ENCODE data around the gene COG1.

The COG1 gene

GRCh38 chr17:73156887-73157520 is 35.9 kb upstream of the COG1 start:
- peaks cover 4% of the 10 kb centered on the region for H3K4me1 ChIP-seq (ENCODE audit: control insufficient read depth, insufficient read depth, low read length, unreplicated experiment)
- no peaks in the 10 kb centered on the region for H3K79me2 ChIP-seq (ENCODE audit: control insufficient read depth, insufficient read depth, low read length, unreplicated experiment)
- H3K27ac ChIP-seq (ENCODE audit: low read depth, low read length) = no peak overlapping the region
- H3K36me3 ChIP-seq (ENCODE audit: insufficient read depth, low read length) = no peaks in the 10 kb centered on the region
- H3K4me3 ChIP-seq (ENCODE audit: low read depth, low read length) = no peak overlapping the region
- H2AFZ ChIP-seq (ENCODE audit: low read length, unreplicated experiment) = peak overlapping the region; percentile 11
- peaks cover 16% of the 10 kb centered on the region for H3K27me3 ChIP-seq (ENCODE audit: insufficient read depth, low read length)

- no peak overlapping the region for H3K27ac ChIP-seq (ENCODE audit: low read depth, low read length)
- peaks cover 16% of the 10 kb centered on the region for H3K27me3 ChIP-seq (ENCODE audit: insufficient read depth, low read length)
- no peaks in the 10 kb centered on the region for H3K79me2 ChIP-seq (ENCODE audit: control insufficient read depth, insufficient read depth, low read length, unreplicated experiment)
- no peak overlapping the region for H3K4me3 ChIP-seq (ENCODE audit: low read depth, low read length)
- peaks cover 4% of the 10 kb centered on the region for H3K4me1 ChIP-seq (ENCODE audit: control insufficient read depth, insufficient read depth, low read length, unreplicated experiment)
- no peaks in the 10 kb centered on the region for H3K36me3 ChIP-seq (ENCODE audit: insufficient read depth, low read length)
- no peak overlapping the region for H2AFZ ChIP-seq (ENCODE audit: low read length, unreplicated experiment)
Observed at GRCh38 chr17:73157521-73157890, 35.3 kb upstream of the COG1 start.

- peaks cover 4% of the 10 kb centered on the region for H3K4me1 ChIP-seq (ENCODE audit: control insufficient read depth, insufficient read depth, low read length, unreplicated experiment)
- H2AFZ ChIP-seq (ENCODE audit: low read length, unreplicated experiment) = no peak overlapping the region
- H3K79me2 ChIP-seq (ENCODE audit: control insufficient read depth, insufficient read depth, low read length, unreplicated experiment) = no peaks in the 10 kb centered on the region
- H3K36me3 ChIP-seq (ENCODE audit: insufficient read depth, low read length) = no peaks in the 10 kb centered on the region
- no peak overlapping the region for H3K4me3 ChIP-seq (ENCODE audit: low read depth, low read length)
- no peak overlapping the region for H3K27ac ChIP-seq (ENCODE audit: low read depth, low read length)
- peaks cover 22% of the 10 kb centered on the region for H3K27me3 ChIP-seq (ENCODE audit: insufficient read depth, low read length)
Observed at GRCh38 chr17:73158133-73158532, 34.7 kb upstream of the COG1 start.

- Histone ChIP-seq H3K4me1 (ENCODE audit: control insufficient read depth, insufficient read depth, low read length, unreplicated experiment) (peaks cover under 1% of the 10 kb centered on the region), H3K36me3 (ENCODE audit: insufficient read depth, low read length) (no peaks in the 10 kb centered on the region), H3K4me3 (ENCODE audit: low read depth, low read length) (no peak overlapping the region), H3K27ac (ENCODE audit: low read depth, low read length) (no peak overlapping the region), H3K27me3 (ENCODE audit: insufficient read depth, low read length) (peaks cover 51% of the 10 kb centered on the region), H3K79me2 (ENCODE audit: control insufficient read depth, insufficient read depth, low read length, unreplicated experiment) (no peaks in the 10 kb centered on the region), H2AFZ (ENCODE audit: low read length, unreplicated experiment) (no peak overlapping the region)
Observed at GRCh38 chr17:73160980-73161630, 31.8 kb upstream of the COG1 start.

- Histone ChIP-seq H3K36me3 (ENCODE audit: insufficient read depth, low read length) (no peaks in the 10 kb centered on the region), H3K27me3 (ENCODE audit: insufficient read depth, low read length) (peaks cover 67% of the 10 kb centered on the region), H3K27ac (ENCODE audit: low read depth, low read length) (no peak overlapping the region), H3K79me2 (ENCODE audit: control insufficient read depth, insufficient read depth, low read length, unreplicated experiment) (no peaks in the 10 kb centered on the region), H3K4me3 (ENCODE audit: low read depth, low read length) (no peak overlapping the region), H3K4me1 (ENCODE audit: control insufficient read depth, insufficient read depth, low read length, unreplicated experiment) (peaks cover 6% of the 10 kb centered on the region), H2AFZ (ENCODE audit: low read length, unreplicated experiment) (no peak overlapping the region)
Observed at GRCh38 chr17:73163043-73163442, 29.8 kb upstream of the COG1 start.

GRCh38 chr17:73165616-73166404 is 27.0 kb upstream of the COG1 start:
- peaks cover 6% of the 10 kb centered on the region for H3K4me1 ChIP-seq (ENCODE audit: control insufficient read depth, insufficient read depth, low read length, unreplicated experiment)

GRCh38 chr17:73166731-73167581 is 25.9 kb upstream of the COG1 start:
- no peak overlapping the region for H2AFZ ChIP-seq (ENCODE audit: low read length, unreplicated experiment)
- H3K36me3 ChIP-seq (ENCODE audit: insufficient read depth, low read length) = no peaks in the 10 kb centered on the region
- no peak overlapping the region for H3K27ac ChIP-seq (ENCODE audit: low read depth, low read length)
- H3K4me1 ChIP-seq (ENCODE audit: control insufficient read depth, insufficient read depth, low read length, unreplicated experiment) = peaks cover 6% of the 10 kb centered on the region
- peaks cover 61% of the 10 kb centered on the region for H3K27me3 ChIP-seq (ENCODE audit: insufficient read depth, low read length)
- H3K79me2 ChIP-seq (ENCODE audit: control insufficient read depth, insufficient read depth, low read length, unreplicated experiment) = no peaks in the 10 kb centered on the region
- peak overlapping the region; percentile 78 for H3K4me3 ChIP-seq (ENCODE audit: low read depth, low read length)

More at GRCh38 chr17:73165616-73166404, 27.0 kb upstream of the COG1 start:
- Histone ChIP-seq H3K79me2 (ENCODE audit: control insufficient read depth, insufficient read depth, low read length, unreplicated experiment) (no peaks in the 10 kb centered on the region), H3K27ac (ENCODE audit: low read depth, low read length) (no peak overlapping the region), H3K27me3 (ENCODE audit: insufficient read depth, low read length) (peaks cover 70% of the 10 kb centered on the region), H3K36me3 (ENCODE audit: insufficient read depth, low read length) (no peaks in the 10 kb centered on the region), H3K4me3 (ENCODE audit: low read depth, low read length) (peak overlapping the region; percentile 78), H2AFZ (ENCODE audit: low read length, unreplicated experiment) (peak overlapping the region; percentile 61)

GRCh38 chr17:73168667-73169066 is 24.2 kb upstream of the COG1 start:
- no peak overlapping the region for H3K4me3 ChIP-seq (ENCODE audit: low read depth, low read length)
- H2AFZ ChIP-seq (ENCODE audit: low read length, unreplicated experiment) = no peak overlapping the region
- no peak overlapping the region for H3K27ac ChIP-seq (ENCODE audit: low read depth, low read length)
- no peaks in the 10 kb centered on the region for H3K36me3 ChIP-seq (ENCODE audit: insufficient read depth, low read length)
- peaks cover 51% of the 10 kb centered on the region for H3K27me3 ChIP-seq (ENCODE audit: insufficient read depth, low read length)
- peaks cover 6% of the 10 kb centered on the region for H3K4me1 ChIP-seq (ENCODE audit: control insufficient read depth, insufficient read depth, low read length, unreplicated experiment)
- H3K79me2 ChIP-seq (ENCODE audit: control insufficient read depth, insufficient read depth, low read length, unreplicated experiment) = no peaks in the 10 kb centered on the region

GRCh38 chr17:73170324-73170723 is 22.5 kb upstream of the COG1 start:
- no peak overlapping the region for H3K27ac ChIP-seq (ENCODE audit: low read depth, low read length)
- H3K36me3 ChIP-seq (ENCODE audit: insufficient read depth, low read length) = no peaks in the 10 kb centered on the region
- H3K27me3 ChIP-seq (ENCODE audit: insufficient read depth, low read length) = peaks cover 34% of the 10 kb centered on the region
- no peaks in the 10 kb centered on the region for H3K79me2 ChIP-seq (ENCODE audit: control insufficient read depth, insufficient read depth, low read length, unreplicated experiment)
- H3K4me3 ChIP-seq (ENCODE audit: low read depth, low read length) = no peak overlapping the region
- no peak overlapping the region for H2AFZ ChIP-seq (ENCODE audit: low read length, unreplicated experiment)
- peaks cover 6% of the 10 kb centered on the region for H3K4me1 ChIP-seq (ENCODE audit: control insufficient read depth, insufficient read depth, low read length, unreplicated experiment)

- Histone ChIP-seq H3K4me3 (ENCODE audit: low read depth, low read length) (no peak overlapping the region), H3K79me2 (ENCODE audit: control insufficient read depth, insufficient read depth, low read length, unreplicated experiment) (no peaks in the 10 kb centered on the region), H2AFZ (ENCODE audit: low read length, unreplicated experiment) (no peak overlapping the region), H3K4me1 (ENCODE audit: control insufficient read depth, insufficient read depth, low read length, unreplicated experiment) (no peaks in the 10 kb centered on the region), H3K27ac (ENCODE audit: low read depth, low read length) (no peak overlapping the region), H3K36me3 (ENCODE audit: insufficient read depth, low read length) (no peaks in the 10 kb centered on the region), H3K27me3 (ENCODE audit: insufficient read depth, low read length) (peaks cover 19% of the 10 kb centered on the region)
Observed at GRCh38 chr17:73172252-73172651, 20.6 kb upstream of the COG1 start.
